AML-193 (cell line): ENCODE measurements around the gene CDKL4.
"Not testable (repeated sequence)": the region's sequence is repeated elsewhere in the genome, so short reads cannot be mapped to it uniquely, and the experiment has no call there.

ENCODE experiments used
- DNase-seq, 2 experiments: peaks; one replicate each; lab custom pipeline; 2025; lab: John Stamatoyannopoulos, UW

CDKL4 gene

DNA sequence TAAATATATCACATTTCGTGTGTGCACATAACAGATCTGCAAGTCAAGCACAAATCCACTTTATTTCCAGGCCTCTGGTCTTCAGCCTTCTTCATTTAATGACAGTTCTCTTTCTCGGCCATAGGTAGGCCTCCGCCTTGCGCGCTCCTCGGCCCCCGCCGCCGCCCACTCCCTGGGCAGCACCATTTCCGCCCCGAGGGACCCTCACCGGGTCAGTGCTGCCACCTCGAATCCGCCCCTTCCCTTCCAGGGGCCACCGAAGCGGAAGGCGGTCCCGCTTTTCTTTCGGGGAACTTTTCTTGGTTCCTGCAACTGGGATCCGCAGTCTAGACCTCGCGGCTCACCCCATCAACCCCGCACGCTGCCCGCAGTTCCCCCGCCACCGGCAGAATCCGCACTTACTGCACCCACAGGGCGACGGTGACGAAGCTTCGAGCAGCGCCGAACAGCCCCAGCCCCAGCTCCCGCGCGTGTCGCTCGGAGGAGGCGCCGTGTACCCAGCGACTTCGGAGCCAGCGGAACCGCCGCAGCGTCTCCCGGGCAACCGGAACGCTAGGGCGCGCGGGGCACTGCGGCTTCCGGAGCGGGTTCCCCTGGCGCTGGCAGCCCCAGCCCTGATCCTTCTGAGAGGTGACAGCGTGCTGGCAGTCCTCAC, at the start of gene CDKL4:
Gene CDKL4 (minus strand): TSS at position 502 of the 655 bp plus-strand sequence.
- DNase-seq = no peak

DNA sequence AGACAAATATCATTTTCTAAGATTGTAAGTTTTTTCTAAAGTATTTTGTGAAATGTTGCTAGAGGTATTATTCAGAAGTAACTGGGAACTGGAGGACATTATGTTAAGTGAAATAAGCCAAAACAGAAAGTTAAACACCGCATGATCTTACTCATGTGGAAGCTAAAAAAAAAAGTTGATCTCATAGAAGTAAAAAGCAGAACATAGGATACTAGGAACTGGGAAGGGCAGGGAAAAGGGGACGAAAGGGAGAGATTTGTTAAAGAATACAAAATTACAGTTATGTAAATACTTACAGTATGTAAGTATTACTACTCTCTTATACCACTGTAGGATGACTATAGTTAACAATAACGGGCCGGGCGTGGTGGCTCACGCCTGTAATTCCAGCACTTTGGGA, 46.7 kb upstream of the CDKL4 start:
- DNase-seq = no peak

DNA sequence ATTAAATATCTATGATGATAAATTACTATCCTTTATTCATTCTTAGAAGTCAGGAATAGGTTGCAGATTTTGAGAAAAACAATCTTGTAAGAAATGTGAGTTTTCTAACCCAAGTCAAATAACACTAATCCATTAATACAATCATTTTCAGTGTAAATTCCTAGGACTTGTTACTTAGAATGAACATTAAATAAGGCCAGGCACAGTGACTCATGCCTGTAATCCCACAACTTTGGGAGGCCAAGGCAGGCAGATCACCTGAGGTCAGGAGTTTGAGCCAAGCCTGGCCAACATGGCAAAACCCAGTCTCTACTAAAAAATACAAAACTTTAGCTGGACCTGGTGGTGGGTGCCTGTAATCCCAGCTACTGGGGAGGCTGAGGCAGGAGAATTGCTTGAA, 45.8 kb upstream of the CDKL4 start:
- no peak for DNase-seq

DNA sequence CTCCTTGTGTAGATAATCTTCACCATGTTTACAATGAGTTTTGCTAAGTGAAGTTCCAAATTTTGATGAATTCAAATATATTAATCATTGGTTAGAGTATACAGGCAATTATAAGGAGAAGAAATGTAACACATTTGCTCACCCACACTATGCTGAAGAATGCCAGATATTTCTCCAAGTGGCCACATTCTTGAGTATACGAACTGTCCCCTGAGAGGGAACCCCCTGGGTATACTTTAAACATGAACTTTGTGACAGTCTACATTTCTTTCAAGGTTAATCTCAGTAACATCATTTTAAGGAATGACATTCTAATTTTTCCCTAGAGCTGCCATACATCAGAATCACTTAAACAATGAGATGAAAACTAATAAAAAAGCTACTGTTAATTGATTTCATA, 39.8 kb upstream of the CDKL4 start:
- DNase-seq = no peak

DNA sequence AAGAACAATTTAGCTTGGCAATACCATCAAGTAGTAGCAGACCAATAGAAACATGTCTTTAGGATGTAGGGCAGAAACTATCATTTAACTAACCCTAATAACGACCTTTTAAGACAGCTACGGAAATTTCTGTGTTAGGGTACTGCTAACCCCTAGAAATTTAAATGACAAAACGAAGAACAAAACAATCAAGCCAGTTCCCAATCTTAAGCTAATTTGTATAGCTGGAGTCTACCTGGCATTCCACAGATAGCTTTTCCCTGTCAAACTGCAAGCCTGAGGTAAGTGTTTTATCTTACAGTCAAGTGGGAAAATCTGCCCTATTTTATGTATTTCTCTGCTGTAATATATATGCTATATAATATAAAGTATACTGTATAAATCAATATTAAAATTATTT, 37.6 kb upstream of the CDKL4 start:
- no peak for DNase-seq

DNA sequence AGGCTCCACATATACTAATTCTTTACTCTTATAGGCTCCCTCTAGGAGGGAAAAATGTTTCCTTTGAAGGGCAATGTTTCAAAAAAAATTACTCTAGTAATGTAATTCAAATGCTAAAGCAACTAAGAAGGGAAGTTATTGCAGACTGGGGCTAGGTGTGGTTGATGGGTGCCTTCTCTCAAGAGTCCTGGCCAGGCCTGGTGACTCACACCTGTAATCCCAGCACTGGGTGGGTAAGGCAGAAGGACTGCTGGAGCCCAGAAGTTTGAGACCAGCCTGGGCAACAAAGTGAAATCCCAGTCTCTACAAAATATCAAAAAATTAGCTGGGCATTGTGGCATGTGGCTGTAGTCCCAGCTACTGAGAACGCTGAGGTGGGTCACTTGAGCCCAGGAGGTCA, 31.2 kb upstream of the CDKL4 start:
- DNase-seq = no peak

DNA sequence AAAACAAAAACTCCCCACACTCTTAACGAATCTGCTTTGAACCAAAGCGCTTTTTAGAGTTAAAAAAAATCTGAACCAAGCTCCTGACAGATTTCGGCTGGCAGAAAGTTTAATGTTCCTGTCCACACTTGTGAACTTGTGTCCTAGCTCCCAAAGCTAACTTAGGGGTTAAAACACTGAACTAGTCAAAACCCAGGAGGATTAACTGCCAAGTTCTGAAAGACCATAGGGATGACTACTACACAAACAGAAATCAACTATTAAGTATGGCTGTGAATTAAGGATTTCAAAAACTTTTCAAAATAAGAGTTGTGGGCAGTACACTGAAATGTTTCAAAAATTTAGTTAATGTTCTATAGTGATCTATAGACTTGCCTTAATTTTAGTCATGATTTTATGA, 26.2 kb upstream of the CDKL4 start:
- DNase-seq = no peak

DNA sequence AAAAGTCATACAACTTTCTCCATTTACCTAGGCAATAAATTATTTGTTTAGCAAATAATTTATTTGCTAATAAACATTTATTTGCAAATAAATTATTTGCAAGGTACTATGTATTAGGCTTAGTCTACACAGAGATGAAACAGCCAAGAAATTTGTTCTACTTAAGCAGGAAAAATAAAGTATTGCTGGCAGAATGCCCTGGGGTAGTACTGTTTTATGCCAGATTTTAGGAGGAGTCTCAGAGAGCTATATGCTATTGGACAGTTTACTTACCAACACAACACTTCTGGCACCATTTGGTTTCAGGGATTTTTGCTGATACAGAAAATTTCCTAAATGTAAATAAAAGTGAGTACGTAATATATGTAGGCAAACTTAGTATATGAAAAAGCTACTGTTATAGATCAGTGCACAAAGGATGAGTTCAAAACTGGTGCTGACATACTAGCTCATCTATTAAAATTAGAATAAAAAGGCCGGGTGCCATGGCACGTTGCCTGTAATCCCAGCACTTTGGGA, 23.2 kb upstream of the CDKL4 start:
- DNase-seq = no peak

DNA sequence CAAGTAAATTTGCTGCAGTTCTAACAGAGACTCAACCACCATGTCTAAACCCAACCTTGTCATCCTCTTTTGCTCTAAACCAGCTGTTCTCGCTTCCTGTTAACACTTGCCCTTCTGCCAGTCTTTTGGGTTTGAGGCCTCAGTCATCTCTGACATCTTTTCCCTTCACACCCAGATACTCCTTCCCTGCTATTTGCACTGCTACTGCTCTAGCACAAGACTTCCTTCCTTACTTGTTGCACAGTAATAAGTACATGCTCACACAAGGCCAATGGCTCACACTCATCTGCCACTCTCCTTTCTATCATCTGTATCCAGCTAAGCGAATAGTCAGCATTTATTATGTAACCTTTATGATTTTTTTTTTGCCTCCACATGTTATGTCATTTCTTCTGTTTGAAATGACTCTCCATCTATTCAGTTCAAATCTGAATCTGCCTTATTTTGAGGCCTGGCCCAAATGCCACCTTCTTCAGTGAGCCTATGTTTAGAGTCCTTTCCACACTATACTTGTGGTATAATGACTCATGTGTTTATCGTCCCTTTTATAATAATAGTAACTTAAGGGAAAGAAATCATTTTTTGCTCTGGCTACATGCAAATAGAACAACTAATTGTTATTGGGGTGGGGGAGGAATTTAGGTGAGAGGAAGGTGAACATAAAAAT, 22.5 kb upstream of the CDKL4 start:
- no peak for DNase-seq

DNA sequence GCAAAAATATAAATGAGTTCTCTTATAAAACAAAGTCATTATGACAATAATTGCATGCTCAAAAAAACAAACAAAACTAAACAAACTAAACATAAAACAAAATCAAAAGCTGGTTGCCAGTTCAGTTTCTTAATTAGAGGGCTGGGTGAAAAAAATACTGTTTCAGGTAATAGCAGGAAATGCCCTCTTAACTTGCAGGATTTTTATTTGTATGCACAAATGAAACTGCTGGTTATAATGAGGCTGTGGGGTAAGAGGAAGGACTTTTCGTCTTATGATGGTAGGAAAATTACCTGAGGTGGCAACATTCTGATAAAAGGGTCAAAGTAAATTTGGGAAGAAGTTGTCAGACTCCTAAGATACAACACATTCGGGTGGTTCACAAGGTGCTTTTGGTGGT, 21.5 kb upstream of the CDKL4 start:
- DNase-seq = no peak

DNA sequence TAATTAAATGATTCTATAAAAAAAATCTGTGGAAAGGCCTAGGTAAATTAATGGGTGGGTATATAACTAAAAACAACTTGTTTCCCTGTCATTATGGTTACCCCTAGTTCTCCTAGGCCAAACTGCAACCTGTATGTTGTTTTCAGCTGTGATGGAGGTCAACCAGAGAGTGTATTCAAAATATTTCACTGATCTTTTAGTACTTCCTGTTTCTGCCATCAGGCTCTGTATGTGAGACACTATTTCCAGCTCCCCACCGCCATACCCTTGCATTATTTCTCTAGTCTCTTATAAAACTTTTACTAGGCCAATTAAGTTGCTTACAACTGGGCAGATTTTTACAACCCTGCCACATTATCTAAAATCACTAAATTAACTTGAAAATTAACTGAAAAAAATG, 21.0 kb upstream of the CDKL4 start:
- no peak for DNase-seq

DNA sequence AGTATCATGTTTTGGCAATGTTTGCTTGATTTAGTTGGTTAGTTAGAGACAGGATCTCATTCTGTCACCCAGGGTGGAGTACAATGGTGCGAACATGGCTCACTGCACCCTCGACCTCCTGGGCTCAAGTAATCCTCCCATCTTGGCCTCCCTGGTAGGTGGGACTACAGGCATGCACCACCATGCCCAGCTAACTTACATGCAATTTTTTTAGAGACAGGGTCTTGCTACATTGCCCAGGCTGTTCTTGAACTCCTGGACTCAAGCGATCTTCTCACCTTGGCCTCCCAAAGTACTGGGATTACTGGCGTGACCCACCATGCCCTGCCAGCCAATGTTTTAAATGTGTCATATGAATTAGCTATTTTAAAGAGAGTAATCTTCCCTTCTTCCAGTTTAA, 16.3 kb upstream of the CDKL4 start:
- no peak for DNase-seq

DNA sequence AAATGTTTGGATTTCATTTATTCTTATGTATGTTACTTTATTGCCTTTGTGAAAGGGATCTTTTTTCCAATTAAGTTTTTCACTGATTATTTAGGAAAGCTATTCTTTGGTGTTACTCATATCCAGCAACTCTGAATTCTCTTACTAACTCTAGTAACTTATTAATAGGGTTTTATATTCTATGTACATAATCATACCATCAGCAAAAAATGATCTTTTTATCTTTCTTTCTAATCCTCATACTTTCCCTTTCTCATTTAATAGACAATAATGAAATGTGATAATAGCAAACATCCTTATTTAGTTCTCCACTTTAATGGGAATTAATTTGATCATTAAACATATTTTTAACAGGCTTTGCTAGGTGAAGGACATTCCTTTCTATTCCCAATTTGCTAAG, 12.3 kb upstream of the CDKL4 start:
- no peak for DNase-seq

DNA sequence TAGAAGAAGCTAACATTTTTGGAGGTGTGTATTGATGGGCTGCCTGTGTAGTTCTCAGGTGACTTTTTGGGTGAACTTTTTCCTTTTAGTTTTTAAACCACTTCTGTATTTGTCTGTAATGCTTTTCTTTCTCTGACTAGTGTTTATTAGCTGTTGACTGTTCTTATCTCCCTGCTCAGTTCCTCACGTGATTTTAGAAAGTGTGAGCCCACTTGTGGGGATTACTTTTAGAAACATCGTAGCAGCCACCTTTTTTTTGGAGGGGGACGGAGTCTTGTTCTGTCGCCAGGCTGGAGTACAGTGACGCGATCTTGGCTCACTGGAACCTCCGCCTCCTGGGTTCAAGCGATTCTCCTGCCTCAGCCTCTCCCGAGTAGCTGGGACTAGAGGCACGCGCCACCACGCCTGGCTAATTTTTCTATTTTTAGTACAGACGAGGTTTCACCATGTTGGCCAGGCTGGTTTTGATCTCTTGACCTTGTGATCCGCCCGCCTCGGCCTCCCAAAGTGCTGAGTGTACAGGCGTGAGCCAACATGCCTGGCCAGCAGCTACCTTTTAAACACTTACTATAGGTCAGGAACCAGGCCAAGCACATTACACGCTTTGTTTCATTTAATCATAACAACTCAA, 9.2 kb upstream of the CDKL4 start:
- no peak for DNase-seq

DNA sequence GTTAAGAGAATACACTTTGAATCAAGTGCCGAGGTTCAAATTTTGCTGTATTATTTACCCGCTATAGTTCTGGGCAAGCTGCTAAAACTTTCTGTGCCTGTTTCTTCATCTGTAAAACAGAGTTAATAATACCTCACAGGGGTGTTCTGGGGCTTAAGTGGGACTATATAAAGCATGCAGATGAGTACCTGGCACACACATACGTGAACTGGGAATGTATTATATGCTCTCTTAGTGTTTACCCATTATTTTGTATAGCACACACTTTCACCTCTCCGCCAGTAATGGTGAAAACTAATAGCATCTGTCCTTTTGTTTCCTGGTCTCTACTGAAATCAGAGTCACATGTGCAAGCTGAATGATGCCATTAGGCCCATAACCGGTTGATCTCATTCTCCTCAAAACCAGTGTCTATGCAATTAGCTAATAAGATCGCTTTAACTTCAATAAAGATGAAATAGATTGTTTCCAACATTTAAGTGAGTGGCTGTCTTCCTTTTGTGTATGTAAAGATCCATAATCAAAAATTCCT, 3.8 kb upstream of the CDKL4 start:
- DNase-seq = no peak

DNA sequence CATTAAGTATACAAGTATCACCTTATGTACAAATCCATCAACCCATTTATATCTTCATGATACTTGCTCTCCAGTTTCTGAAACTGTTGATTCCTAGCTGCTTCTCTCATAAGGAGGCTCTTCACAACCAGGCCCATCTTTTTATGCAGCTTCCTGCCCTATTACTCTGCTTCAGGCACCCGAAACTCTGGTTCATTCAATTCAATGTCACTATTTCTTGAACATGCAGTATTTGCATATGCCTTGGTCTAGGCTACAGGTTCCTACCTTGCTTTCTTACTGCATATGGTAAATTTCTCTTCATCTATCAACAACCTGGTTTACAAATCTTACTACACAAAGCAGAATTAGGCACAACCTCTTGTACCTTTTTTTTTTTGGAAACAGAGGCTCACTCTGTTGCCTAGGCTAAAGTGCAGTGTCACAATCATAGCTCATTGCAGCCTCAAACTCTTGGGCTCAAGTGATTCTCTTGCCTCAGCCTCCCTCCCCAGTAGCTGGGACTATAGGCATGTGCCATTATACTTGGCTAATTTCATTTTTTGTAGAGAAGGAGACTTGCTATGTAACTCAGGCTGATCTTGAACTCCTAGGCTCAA, 2.7 kb upstream of the CDKL4 start:
- no peak for DNase-seq

DNA sequence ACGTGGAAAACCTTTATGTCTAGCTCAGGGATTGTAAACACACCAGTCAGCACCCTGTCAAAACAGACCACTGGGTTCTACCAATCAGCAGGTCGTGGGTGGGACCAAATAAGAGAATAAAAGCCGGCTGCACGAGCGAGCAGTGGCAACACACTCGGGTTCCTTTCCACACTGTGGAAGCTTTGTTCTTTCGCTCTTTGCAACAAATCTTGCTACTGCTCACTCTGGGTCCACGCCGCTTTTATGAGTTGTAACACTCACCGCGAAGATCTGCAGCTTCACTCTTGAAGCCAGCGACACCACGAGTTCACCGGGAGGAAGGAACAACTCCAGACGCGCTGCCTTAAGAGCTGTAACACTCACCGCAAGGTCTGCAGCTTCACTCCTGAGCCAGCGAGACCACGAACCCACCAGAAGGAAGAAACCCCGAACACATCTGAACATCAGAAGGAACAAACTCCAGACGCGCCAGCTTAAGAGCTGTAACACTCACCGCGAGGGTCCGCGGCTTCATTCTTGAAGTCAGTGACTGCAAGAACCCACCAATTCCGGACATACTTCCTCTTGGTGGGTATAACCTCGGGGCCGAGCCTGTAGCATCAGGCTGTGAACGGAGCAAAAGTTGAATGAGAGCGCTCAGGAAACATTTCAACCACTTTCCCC, 1.3 kb upstream of the CDKL4 start:
- peak; percentile 35 to 37 for DNase-seq

DNA sequence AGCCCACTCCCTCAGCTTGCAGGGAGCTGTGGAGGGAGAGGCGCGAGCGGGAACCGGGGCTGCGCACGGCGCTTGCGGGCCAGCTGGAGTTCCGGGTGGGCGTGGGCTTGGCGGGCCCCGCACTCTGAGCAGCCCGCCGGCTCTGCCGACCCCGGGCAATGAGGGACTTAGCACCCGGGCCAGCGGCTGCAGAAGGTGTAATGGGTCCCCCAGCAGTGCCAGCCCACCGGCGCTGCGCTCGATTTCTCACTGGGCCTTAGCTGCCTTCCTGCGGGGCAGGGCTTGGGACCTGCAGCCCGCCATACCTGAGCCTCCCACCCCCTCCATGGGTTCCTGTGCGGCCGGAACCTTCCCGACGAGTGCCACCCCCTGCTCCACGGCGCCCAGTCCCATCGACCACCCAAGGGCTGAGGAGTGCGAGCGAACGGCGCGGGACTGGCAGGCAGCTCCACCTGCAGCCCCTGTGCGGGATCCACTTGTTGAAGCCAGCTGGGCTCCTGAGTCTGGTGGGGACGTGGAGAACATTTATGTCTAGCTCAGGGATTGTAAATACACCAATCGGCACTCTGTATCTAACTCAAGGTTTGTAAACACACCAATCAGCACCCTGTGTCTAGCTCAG, 582 bp upstream of the CDKL4 start:
- DNase-seq = not testable (repeated sequence)

DNA sequence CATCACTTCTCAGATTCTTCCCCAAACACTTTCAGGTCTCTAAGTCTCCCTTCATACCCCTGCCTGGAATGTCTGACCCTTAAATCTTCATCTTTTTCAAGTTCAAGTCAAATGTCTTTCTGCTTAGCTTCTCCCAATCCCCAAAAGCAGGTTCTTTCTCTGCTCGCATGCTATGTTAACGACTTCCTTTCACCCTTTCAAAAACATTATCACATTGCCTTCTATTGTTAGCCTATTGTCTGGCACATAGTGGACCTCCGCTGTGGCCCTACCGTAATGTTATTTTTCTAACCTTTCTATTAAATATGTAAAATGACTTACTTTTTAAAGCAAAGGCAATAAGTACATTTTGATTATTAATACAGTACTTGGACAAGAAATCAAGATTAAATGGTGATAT, 2.2 kb downstream of the CDKL4 start:
- DNase-seq = no peak

DNA sequence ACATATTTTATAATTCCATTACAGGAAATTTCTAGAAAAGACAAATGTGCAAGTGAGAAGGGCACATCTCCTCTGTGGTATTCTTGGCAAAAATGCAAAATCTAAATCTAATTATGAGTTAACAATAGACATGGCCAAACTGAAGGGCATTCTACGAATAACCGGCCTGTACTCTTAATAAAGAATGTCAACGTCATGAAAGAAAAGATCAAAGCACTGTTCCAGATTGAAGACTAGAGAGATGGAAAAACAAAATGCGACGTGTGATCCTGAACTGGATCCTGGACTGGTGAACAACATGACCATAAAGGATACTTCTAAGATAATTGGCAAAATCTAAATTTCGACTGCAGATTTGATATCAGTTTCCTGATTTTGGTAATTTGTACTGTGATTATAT, 3.0 kb downstream of the CDKL4 start:
- DNase-seq = no peak

DNA sequence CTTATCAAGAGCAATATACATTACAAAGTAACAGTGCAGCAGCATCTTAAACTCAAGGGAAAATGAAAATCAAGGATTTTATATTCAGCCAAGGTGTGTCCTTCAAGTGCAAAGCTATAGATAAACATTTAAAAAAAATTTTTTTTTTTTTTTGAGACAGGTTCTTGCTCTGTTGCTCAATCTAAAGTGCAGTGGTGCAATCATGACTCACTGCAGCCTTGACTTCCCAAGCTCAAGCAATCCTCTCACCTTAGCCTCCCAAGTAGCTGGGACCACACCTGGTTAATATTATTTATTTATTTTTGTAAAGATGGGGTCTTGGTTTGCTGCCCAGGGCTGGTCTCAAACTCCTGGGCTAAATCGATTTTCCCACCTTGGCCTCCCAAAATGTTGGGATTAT, 9.0 kb downstream of the CDKL4 start:
- DNase-seq = peak in 1 of 2 experiments; percentile 6

DNA sequence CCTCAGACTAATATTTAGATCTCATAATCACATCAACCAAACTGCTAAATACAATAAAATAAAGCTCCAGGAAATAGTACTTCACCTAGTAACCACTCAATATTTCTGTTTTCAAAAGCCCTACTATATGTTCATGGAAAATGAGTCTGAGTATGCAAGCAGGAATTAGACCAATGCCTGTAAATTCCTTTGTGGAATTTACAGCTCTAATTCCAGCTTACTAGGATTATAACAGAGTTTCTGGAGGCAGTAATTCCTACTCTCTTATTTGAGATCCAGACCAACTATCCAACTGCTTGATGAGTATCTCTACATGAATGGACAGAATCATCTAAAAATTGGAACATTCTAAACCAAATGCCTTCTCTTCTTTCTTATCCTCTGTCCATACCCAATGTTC, 11.6 kb downstream of the CDKL4 start:
- DNase-seq = no peak
